Measurements from ENCODE around the gene PTN. TPM values are rescaled to one million over a fixed set of nuclear protein-coding genes. Genes with fewer than 3 reads are reported as not detected.

PTN gene
- total RNA-seq, 4 donors from 2014 or later: 1.4 to 6.9 (median 2.6) TPM

DNA sequence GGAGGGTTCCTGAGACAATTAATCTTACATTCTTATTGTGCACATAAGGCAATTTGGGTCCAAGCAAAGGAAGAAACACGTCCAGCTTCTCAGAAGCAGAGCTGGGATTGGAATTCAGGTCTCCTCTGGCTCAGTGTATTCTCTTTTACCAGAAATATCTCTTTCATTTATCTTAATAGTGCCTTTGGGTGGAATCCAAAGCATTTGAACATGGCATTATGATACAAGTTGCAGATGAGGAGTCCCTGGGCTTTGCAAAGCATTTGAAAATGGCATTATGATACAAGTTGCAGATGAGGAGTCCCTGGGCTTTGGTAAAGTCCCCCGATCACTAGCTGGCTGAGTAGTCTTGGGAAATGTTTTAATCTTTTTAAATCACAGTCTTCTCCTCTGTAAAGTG, 30.0 kb upstream of the PTN start:
- WGBS: 52% methylated on average over 2 of the region's 2 CpGs
- H3K9me3 ChIP-seq: peaks cover 4% of the 10 kb centered on the region
- no peaks in the 10 kb centered on the region for H3K36me3 ChIP-seq
- no peak for TF ChIP-seq POLR2AphosphoS5 (IDR thresholded peaks at IDR 0.05)
- TF ChIP-seq POLR2A (IDR thresholded peaks at IDR 0.05): no peak
- TF ChIP-seq, protein P1, sequence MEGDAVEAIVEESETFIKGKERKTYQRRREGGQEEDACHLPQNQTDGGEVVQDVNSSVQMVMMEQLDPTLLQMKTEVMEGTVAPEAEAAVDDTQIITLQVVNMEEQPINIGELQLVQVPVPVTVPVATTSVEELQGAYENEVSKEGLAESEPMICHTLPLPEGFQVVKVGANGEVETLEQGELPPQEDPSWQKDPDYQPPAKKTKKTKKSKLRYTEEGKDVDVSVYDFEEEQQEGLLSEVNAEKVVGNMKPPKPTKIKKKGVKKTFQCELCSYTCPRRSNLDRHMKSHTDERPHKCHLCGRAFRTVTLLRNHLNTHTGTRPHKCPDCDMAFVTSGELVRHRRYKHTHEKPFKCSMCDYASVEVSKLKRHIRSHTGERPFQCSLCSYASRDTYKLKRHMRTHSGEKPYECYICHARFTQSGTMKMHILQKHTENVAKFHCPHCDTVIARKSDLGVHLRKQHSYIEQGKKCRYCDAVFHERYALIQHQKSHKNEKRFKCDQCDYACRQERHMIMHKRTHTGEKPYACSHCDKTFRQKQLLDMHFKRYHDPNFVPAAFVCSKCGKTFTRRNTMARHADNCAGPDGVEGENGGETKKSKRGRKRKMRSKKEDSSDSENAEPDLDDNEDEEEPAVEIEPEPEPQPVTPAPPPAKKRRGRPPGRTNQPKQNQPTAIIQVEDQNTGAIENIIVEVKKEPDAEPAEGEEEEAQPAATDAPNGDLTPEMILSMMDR (IDR thresholded peaks at IDR 0.05): no peak
- no peak for TF ChIP-seq EP300 (IDR thresholded peaks at IDR 0.05)
- no peaks in the 10 kb centered on the region for H3K27me3 ChIP-seq
- no peak for DNase-seq (ENCODE audit: low spot score in 2 of 2)
- no peaks in the 10 kb centered on the region for H3K4me1 ChIP-seq
- no peak overlapping the region for H3K4me3 ChIP-seq
- H3K27ac ChIP-seq: no peak overlapping the region

DNA sequence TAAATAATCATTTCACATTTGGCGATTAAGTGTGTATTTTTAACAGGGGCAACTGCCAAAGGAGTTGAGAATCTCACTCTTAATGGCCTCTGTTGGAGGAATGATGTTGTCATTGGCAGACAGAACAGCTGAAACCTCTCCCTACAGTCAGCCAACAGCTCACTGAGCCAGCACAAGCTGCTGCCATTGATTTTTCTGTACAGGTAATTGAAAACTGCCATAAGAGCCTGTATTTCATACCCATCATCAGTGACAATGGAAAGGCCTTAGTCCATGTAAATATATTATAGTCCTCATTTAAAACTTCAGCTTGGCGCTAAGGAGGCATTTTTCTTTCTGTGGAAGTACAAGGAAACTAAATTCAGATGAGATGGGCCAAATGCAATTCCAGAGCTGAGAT, 28.1 kb upstream of the PTN start:
- no peaks in the 10 kb centered on the region for H3K9me3 ChIP-seq
- WGBS: 79% methylated on average over 2 of the region's 2 CpGs
- H3K4me3 ChIP-seq: no peak overlapping the region
- H3K4me1 ChIP-seq: no peaks in the 10 kb centered on the region
- no peaks in the 10 kb centered on the region for H3K27me3 ChIP-seq
- H3K36me3 ChIP-seq: no peaks in the 10 kb centered on the region
- no peak for TF ChIP-seq EP300 (IDR thresholded peaks at IDR 0.05)
- TF ChIP-seq, protein P1 (IDR thresholded peaks at IDR 0.05): no peak
- no peak for TF ChIP-seq POLR2AphosphoS5 (IDR thresholded peaks at IDR 0.05)
- TF ChIP-seq POLR2A (IDR thresholded peaks at IDR 0.05): no peak
- no peak overlapping the region for H3K27ac ChIP-seq
- no peak for DNase-seq (ENCODE audit: low spot score in 2 of 2)

DNA sequence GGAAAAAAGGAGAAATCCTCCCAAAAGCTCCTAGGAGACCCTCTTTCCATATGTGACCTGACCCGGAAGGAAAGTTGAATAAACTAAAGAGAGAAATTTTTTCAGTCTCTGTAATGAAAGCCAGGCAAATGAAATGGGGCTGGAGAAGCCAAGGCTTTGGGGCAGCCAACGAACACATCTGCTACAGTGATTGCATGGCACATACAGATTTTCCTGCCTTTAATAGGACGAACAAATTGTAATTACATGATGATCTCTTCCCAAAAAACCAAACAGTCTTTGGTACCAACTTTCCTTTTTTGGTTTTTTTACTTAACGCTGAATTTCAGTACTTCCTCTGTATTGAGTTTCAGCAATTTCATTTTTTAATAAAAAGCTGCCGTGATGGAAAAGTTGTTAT, 23.5 kb upstream of the PTN start:
- Histone ChIP-seq H3K4me1 (no peaks in the 10 kb centered on the region), H3K27me3 (no peaks in the 10 kb centered on the region), H3K27ac (no peak overlapping the region), H3K4me3 (no peak overlapping the region), H3K9me3 (peaks cover 4% of the 10 kb centered on the region), H3K36me3 (no peaks in the 10 kb centered on the region)
- TF ChIP-seq POLR2A (IDR thresholded peaks at IDR 0.05) (no peak), POLR2AphosphoS5 (IDR thresholded peaks at IDR 0.05) (no peak), EP300 (IDR thresholded peaks at IDR 0.05) (no peak)
- TF ChIP-seq, protein P1 (IDR thresholded peaks at IDR 0.05): no peak
- no peak for DNase-seq (ENCODE audit: low spot score in 2 of 2)
- WGBS: 78% methylated on average over 5 of the region's 5 CpGs

DNA sequence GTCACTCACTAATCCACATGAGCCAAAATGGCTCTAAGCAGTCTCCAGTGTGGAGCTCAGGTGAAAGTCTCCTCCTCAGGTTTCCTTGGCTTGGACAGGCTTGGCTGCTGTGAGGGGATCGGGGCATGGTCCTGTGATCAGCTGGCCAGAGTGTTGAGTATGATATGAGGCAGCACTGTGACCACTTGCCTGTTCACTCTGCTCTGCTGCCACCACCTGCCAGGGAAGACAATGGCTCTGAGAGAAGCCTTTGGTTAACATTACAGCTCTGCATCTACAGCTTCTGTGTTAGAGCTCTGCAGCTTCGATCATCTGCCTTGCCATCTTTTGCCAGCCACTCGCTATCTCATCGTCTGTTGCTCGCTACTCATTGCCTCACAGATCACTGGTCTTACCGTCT, 20.1 kb upstream of the PTN start:
- Histone ChIP-seq H3K9me3 (peaks cover 4% of the 10 kb centered on the region), H3K27me3 (no peaks in the 10 kb centered on the region), H3K36me3 (no peaks in the 10 kb centered on the region), H3K27ac (no peak overlapping the region), H3K4me3 (no peak overlapping the region), H3K4me1 (no peaks in the 10 kb centered on the region)
- no peak for DNase-seq (ENCODE audit: low spot score in 2 of 2)
- TF ChIP-seq POLR2A (IDR thresholded peaks at IDR 0.05) (no peak), POLR2AphosphoS5 (IDR thresholded peaks at IDR 0.05) (no peak), EP300 (IDR thresholded peaks at IDR 0.05) (no peak)
- TF ChIP-seq, protein P1 (IDR thresholded peaks at IDR 0.05): no peak
- 92% methylated on average over 6 of the region's 6 CpGs for WGBS

DNA sequence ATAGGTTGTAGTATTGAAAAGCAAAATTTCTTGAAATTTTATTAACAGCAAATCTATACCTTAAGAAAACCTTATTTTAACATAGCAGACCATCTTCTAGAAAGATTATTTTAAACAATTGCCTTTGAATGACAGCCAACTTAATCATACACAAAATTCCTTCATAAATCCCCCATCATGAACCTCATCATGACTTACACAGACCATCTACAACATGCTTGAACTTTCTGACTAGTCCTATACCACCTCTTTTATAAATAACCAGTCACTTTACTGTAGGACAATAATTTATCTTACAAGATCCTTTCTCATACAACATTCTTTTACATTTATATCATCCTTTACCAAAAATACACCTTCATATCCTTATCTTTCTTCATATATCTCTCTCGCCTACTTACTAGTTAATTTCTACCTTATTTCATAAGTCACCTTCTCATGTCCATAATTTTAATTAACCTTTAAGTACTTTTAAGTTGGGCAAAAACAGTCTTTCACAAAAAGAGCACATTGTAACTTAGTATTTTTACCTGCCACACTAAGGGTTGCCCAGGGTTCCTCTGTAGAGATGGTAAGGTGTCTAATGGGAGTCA, 16.6 kb upstream of the PTN start:
- TF ChIP-seq POLR2AphosphoS5 (IDR thresholded peaks at IDR 0.05): no peak
- TF ChIP-seq, protein P1 (IDR thresholded peaks at IDR 0.05): no peak
- TF ChIP-seq POLR2A (IDR thresholded peaks at IDR 0.05): no peak
- no peak for TF ChIP-seq EP300 (IDR thresholded peaks at IDR 0.05)
- H3K36me3 ChIP-seq: no peaks in the 10 kb centered on the region
- DNase-seq (ENCODE audit: low spot score in 2 of 2): no peak
- H3K9me3 ChIP-seq: peaks cover 4% of the 10 kb centered on the region
- 32% methylated on average over 1 of the region's 1 CpG for WGBS
- no peak overlapping the region for H3K4me3 ChIP-seq
- no peaks in the 10 kb centered on the region for H3K27me3 ChIP-seq
- no peaks in the 10 kb centered on the region for H3K4me1 ChIP-seq
- no peak overlapping the region for H3K27ac ChIP-seq
